OCI-LY7 (cell line): Measurements from ENCODE around the gene PRR30. TPM values are rescaled to one million over a fixed set of nuclear protein-coding genes. Genes with fewer than 3 reads are reported as not detected.

Experiments used
- BruUV-seq: library from RNA; stranded (reverse); fragments of 400-500 nt; replicated peaks from 2 replicates; lab custom pipeline; 2021; lab: Mats Ljungman, UMichigan
- CTCF ChIA-PET: fragments of 300-600 bp; sonication (Branson Sonifier 250); formaldehyde crosslinking; loops from one replicate; lab custom pipeline; 2022; ENCODE audit warnings: antibody characterized with exemption; ENCODE audit not compliant: unreplicated experiment; lab: Charles Lee
- POLR2A ChIA-PET: fragments of 300-600 bp; sonication (Branson Sonifier 250); formaldehyde crosslinking; loops from one replicate; lab custom pipeline; 2022; ENCODE audit warnings: antibody characterized with exemption; lab: Charles Lee
- DNase-seq: peaks from one replicate; pipeline ENCODE4 v3.0.0-alpha.2; 2015; ENCODE audit warnings: low spot score
- H2AFZ ChIP-seq: fragments of 200-600 bp; sonication (generic), shearing (Covaris generic); 2 replicates; pipeline ENCODE4 v1.6.1; 2014; ENCODE audit warnings: mild to moderate bottlenecking, antibody characterized with exemption, low read length, moderate library complexity
- H3K27ac ChIP-seq: fragments of 200-600 bp; sonication (generic); 2 replicates; pipeline ENCODE4 v1.5.1; 2014; ENCODE audit warnings: mixed run types, low read depth, mild to moderate bottlenecking, moderate library complexity, low read length, inconsistent platforms; ENCODE audit not compliant: poor library complexity, severe bottlenecking
- H3K36me3 ChIP-seq: fragments of 200-600 bp; sonication (generic); 2 replicates; pipeline ENCODE4 v1.6.1; 2014; ENCODE audit warnings: mild to moderate bottlenecking, antibody characterized with exemption, low read length, moderate library complexity, mixed read lengths; ENCODE audit not compliant: insufficient read depth
- H3K4me1 ChIP-seq: fragments of 200-600 bp; sonication (generic); 2 replicates; pipeline ENCODE4 v1.5.1; 2014; ENCODE audit warnings: mild to moderate bottlenecking, low read length; ENCODE audit not compliant: insufficient read depth, poor library complexity, severe bottlenecking
- H3K4me2 ChIP-seq: fragments of 200-600 bp; sonication (generic); 2 replicates; pipeline ENCODE4 v1.6.1; 2014; ENCODE audit warnings: mild to moderate bottlenecking, low read length
- H3K4me3 ChIP-seq: fragments of 200-600 bp; sonication (generic); 2 replicates; pipeline ENCODE4 v1.5.1; 2014; ENCODE audit warnings: mild to moderate bottlenecking, low read depth, low read length; ENCODE audit not compliant: poor library complexity, severe bottlenecking
- H3K79me2 ChIP-seq: fragments of 200-600 bp; sonication (generic); 2 replicates; pipeline ENCODE4 v1.6.1; 2016; ENCODE audit warnings: low read depth, mild to moderate bottlenecking, low read length, moderate library complexity, mixed read lengths; ENCODE audit not compliant: insufficient read depth
- H3K9me2 ChIP-seq: fragments of 200-600 bp; sonication (generic); 2 replicates; pipeline ENCODE4 v1.6.1; 2016; ENCODE audit warnings: mild to moderate bottlenecking, low read length, mixed read lengths; ENCODE audit not compliant: insufficient read depth
- H3K9me3 ChIP-seq: fragments of 200-600 bp; sonication (generic); 2 replicates; pipeline ENCODE4 v1.6.1; 2014; ENCODE audit warnings: mild to moderate bottlenecking, mixed run types, low read length, mixed read lengths
- H4K20me1 ChIP-seq: fragments of 200-600 bp; sonication (generic); 2 replicates; pipeline ENCODE4 v1.6.1; 2014; ENCODE audit warnings: mild to moderate bottlenecking, antibody characterized with exemption, low read length, moderate library complexity, mixed read lengths; ENCODE audit not compliant: insufficient read depth
- EZH2phosphoT487 ChIP-seq: fragments of 200-600 bp; sonication (generic); IDR thresholded peaks from 2 replicates; pipeline ENCODE4 v1.6.1; 2018; ENCODE audit warnings: low read depth, borderline replicate concordance, mild to moderate bottlenecking, mixed run types, antibody characterized with exemption, low read length, moderate library complexity, mixed read lengths
- intact Hi-C: fragments of 100-400 bp; cut with micrococcal nuclease; formaldehyde crosslinking; loops from one replicate; pipeline ENCODE4 v1.10.0; 2022; ENCODE audit not compliant: unreplicated experiment
- total RNA-seq, 2 experiments: library from RNA; depleted of rRNA in 1 of 2; stranded (reverse); fragments of >200 nt in 1 of 2; shearing (Covaris generic) in 1 of 2; gene quantifications; 2 replicates each; pipeline ENCODE4 v1.2.3, GENCODE V29; 2014 to 2022
- TF ChIP-seq, protein P1 (sequence below): fragments of 200-600 bp; sonication (generic); conservative IDR thresholded peaks from 2 replicates; pipeline ENCODE4 v1.5.1; 2014; ENCODE audit warnings: mild to moderate bottlenecking, antibody characterized with exemption, low read length, moderate library complexity, mixed read lengths

The PRR30 gene
- total RNA-seq, 2 experiments from 2014 or later = not detected

GRCh38 chr2:27092696-27093429 is 46.3 kb downstream of the PRR30 start:
- DNase-seq = no peak
- Histone ChIP-seq H3K36me3 (no peaks in the 10 kb centered on the region), H3K79me2 (no peaks in the 10 kb centered on the region), H3K4me3 (no peak overlapping the region), H3K9me3 (no peaks in the 10 kb centered on the region), H2AFZ (no peak overlapping the region), H3K9me2 (no peaks in the 10 kb centered on the region), H3K4me1 (peaks cover 26% of the 10 kb centered on the region), H3K4me2 (no peak overlapping the region), H3K27ac (no peak overlapping the region), H4K20me1 (no peaks in the 10 kb centered on the region)
- BruUV-seq = no TSS peak
- intact Hi-C loops = no loop called here
- ChIA-PET CTCF (no interaction called here), POLR2A (interaction anchor here (0.5 kb wide), 1 partner anchor 16 kb away, joined by 6 read pairs; no protein-coding TSS in a partner anchor)
- TF ChIP-seq, protein P1, sequence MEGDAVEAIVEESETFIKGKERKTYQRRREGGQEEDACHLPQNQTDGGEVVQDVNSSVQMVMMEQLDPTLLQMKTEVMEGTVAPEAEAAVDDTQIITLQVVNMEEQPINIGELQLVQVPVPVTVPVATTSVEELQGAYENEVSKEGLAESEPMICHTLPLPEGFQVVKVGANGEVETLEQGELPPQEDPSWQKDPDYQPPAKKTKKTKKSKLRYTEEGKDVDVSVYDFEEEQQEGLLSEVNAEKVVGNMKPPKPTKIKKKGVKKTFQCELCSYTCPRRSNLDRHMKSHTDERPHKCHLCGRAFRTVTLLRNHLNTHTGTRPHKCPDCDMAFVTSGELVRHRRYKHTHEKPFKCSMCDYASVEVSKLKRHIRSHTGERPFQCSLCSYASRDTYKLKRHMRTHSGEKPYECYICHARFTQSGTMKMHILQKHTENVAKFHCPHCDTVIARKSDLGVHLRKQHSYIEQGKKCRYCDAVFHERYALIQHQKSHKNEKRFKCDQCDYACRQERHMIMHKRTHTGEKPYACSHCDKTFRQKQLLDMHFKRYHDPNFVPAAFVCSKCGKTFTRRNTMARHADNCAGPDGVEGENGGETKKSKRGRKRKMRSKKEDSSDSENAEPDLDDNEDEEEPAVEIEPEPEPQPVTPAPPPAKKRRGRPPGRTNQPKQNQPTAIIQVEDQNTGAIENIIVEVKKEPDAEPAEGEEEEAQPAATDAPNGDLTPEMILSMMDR = no peak
- TF ChIP-seq EZH2phosphoT487 = no peak

- H3K4me3 ChIP-seq = no peak overlapping the region
- TF ChIP-seq EZH2phosphoT487 = no peak
- TF ChIP-seq, protein P1 = no peak
- no peaks in the 10 kb centered on the region for H4K20me1 ChIP-seq
- no peak overlapping the region for H3K4me2 ChIP-seq
- ChIA-PET POLR2A (interaction anchor here (0.5 to 1.3 kb wide), 2 partner anchors 15 to 201 kb away, joined by 3 to 6 read pairs; no protein-coding TSS in a partner anchor), CTCF (no interaction called here)
- no peaks in the 10 kb centered on the region for H3K79me2 ChIP-seq
- peaks cover 34% of the 10 kb centered on the region for H3K4me1 ChIP-seq
- no peak overlapping the region for H3K27ac ChIP-seq
- BruUV-seq = no TSS peak
- intact Hi-C loops = no loop called here
- DNase-seq = no peak
- no peaks in the 10 kb centered on the region for H3K36me3 ChIP-seq
- H3K9me3 ChIP-seq = no peaks in the 10 kb centered on the region
- H2AFZ ChIP-seq = no peak overlapping the region
- no peaks in the 10 kb centered on the region for H3K9me2 ChIP-seq
These were observed 47.2 kb downstream of the PRR30 start for GRCh38 chr2:27091746-27092695.
